ENCODE data around the gene ZNF695. TPM values are rescaled to one million over a fixed set of nuclear protein-coding genes. Genes with fewer than 3 reads are reported as not detected.

ZNF695 gene
- not detected for total RNA-seq

DNA sequence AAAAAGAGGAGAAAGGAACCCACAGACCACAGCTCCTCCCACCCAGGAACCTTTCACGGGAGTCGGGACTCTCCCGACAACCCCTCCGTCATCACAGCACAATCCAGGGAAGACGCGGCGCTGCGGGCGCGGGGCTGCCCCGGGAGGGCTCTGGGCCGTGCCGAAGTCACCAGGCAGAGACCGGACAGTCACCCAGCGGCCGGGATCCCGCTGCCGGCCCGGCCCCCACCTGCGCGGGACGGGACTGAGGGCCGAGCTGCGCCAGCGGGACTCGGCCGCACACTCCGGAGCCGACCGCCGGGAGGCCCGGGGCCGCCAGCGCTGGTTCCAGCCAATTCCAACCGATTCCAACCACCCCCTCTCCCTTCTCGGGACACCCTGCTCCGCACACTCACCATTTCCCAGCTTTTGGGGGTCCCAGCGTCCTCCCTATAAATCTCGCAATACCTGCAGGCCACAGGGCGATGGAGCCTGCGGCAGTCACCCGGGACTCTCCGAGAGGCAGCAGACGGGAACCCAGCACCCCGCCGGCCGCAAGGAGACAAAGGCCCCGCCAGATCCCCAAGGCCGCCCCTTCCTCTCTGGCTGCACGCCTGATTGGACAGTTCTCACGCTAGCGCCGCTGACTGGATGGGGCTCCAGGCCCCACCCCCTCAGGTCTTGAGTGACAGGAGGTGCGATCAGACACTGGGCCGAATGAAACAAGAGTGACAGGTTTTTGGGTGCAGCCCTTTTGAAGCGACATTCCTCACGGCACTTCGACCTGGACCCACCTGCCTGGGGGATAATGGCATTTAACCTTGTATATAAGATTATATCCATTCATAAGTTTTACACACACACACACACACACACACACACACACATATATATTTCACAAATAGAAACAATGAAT, at the start of gene ZNF695:
TSS of gene ZNF695 (minus strand) at position 547 of the 895 bp plus-strand sequence. CDS start at position 398, 149 bp downstream.
- peak in 1 of 2 donors; percentile 36 for ATAC-seq
- Histone ChIP-seq H3K4me1 (no peaks in the 10 kb centered on the region), H3K36me3 (no peaks in the 10 kb centered on the region), H3K27ac (no peak within 1 kb of the TSS), H3K4me3 (peak within 1 kb of the TSS; percentile 6 to 58 (median 46)), H3K9me3 (peaks cover 0 to 4% (median 4%) of the 10 kb centered on the region in 3 donors), H3K27me3 (peaks cover 4 to 27% (median 7%) of the 10 kb centered on the region in 3 donors)
- DNase-seq = peak; percentile 21 to 22
- intact Hi-C loops (cut with DNase I; ENCODE audit: low total_unique reads) = no loop called here
- in situ Hi-C loops (cut with MboI; ENCODE audit: low sequenced_read_pairs in 4 of 4) = no loop called here
- TF ChIP-seq CTCF (IDR thresholded peaks at IDR 0.05 in 4 of 5, conservative IDR thresholded peaks at IDR 0.05 in 1 of 5) = no peak
- no peak for TF ChIP-seq POLR2A (IDR thresholded peaks at IDR 0.05)

GRCh38 chr1:247056071-247056470, 48.2 kb upstream of the ZNF695 start:
- H3K36me3 ChIP-seq = no peaks in the 10 kb centered on the region
- no peak overlapping the region for H3K27ac ChIP-seq
- no peak overlapping the region for H3K4me3 ChIP-seq
- ATAC-seq = no peak
- H3K9me3 ChIP-seq = peaks cover 0 to 9% (median 0%) of the 10 kb centered on the region in 3 donors
- in situ Hi-C loops (cut with MboI; ENCODE audit: low sequenced_read_pairs in 4 of 4) (no loop called here), intact Hi-C loops (cut with DNase I; ENCODE audit: low total_unique reads) (no loop called here)
- H3K4me1 ChIP-seq = no peaks in the 10 kb centered on the region
- H3K27me3 ChIP-seq = no peaks in the 10 kb centered on the region
- TF ChIP-seq CTCF (IDR thresholded peaks at IDR 0.05 in 4 of 5, conservative IDR thresholded peaks at IDR 0.05 in 1 of 5) = no peak
- TF ChIP-seq POLR2A (IDR thresholded peaks at IDR 0.05) = no peak
- no peak for DNase-seq

- ATAC-seq (no peak), DNase-seq (no peak)
- TF ChIP-seq CTCF (IDR thresholded peaks at IDR 0.05 in 4 of 5, conservative IDR thresholded peaks at IDR 0.05 in 1 of 5) (no peak), POLR2A (IDR thresholded peaks at IDR 0.05) (no peak)
- Histone ChIP-seq H3K27ac (no peak overlapping the region), H3K4me1 (no peaks in the 10 kb centered on the region), H3K9me3 (peaks cover 0 to 9% (median 0%) of the 10 kb centered on the region in 3 donors), H3K36me3 (no peaks in the 10 kb centered on the region), H3K27me3 (no peaks in the 10 kb centered on the region), H3K4me3 (no peak overlapping the region)
- in situ Hi-C loops (cut with MboI; ENCODE audit: low sequenced_read_pairs in 4 of 4) (no loop called here), intact Hi-C loops (cut with DNase I; ENCODE audit: low total_unique reads) (no loop called here)
Measured at GRCh38 chr1:247054992-247055415, 47.1 kb upstream of the ZNF695 start.

- no peak for ATAC-seq
- intact Hi-C loops (cut with DNase I; ENCODE audit: low total_unique reads) = no loop called here
- H3K9me3 ChIP-seq = peaks cover 0 to 3% (median 0%) of the 10 kb centered on the region in 3 donors
Measured at GRCh38 chr1:247047702-247048101, 39.8 kb upstream of the ZNF695 start.

More at GRCh38 chr1:247047702-247048101, 39.8 kb upstream of the ZNF695 start:
- no peak for DNase-seq
- TF ChIP-seq POLR2A (IDR thresholded peaks at IDR 0.05) = no peak
- no peak for TF ChIP-seq CTCF (IDR thresholded peaks at IDR 0.05 in 4 of 5, conservative IDR thresholded peaks at IDR 0.05 in 1 of 5)
- H3K36me3 ChIP-seq = no peaks in the 10 kb centered on the region
- H3K27ac ChIP-seq = no peak overlapping the region
- H3K4me1 ChIP-seq = no peaks in the 10 kb centered on the region
- no peaks in the 10 kb centered on the region for H3K27me3 ChIP-seq
- in situ Hi-C loops (cut with MboI; ENCODE audit: low sequenced_read_pairs in 4 of 4) = no loop called here
- H3K4me3 ChIP-seq = no peak overlapping the region
